ENCODE results near the gene SLC26A8.
"Not testable (repeated sequence)": the region's sequence is repeated elsewhere in the genome, so short reads cannot be mapped to it uniquely, and the experiment has no call there.

The SLC26A8 gene

DNA sequence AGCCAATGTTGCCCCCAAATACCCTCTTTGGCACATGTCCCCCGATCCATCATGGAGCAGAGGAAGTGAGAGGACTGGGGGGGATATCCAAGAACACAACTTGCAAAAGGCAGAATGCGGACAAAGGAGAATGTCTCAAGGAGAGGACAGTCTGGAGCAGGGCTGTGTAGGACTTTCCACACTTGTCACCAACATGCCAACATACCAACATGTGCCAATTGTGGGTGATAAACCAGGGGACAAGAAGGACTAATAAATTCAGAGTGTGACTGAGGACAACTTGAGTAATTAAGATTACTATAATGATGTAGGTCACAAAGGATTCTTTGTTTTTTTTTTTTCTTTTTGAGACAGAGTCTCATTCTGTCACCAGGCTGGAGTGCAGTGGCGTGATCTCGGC is 8.8 kb downstream of the SLC26A8 start:
- no peak for DNase-seq (ENCODE audit: low spot score)

- DNase-seq (ENCODE audit: low spot score), result no peak
Observed at GRCh38 chr6:36000451-36000850, 24.0 kb downstream of the SLC26A8 start.

GRCh38 chr6:35993150-35993549 is 31.3 kb downstream of the SLC26A8 start:
- no peak for DNase-seq (ENCODE audit: low spot score)

DNA sequence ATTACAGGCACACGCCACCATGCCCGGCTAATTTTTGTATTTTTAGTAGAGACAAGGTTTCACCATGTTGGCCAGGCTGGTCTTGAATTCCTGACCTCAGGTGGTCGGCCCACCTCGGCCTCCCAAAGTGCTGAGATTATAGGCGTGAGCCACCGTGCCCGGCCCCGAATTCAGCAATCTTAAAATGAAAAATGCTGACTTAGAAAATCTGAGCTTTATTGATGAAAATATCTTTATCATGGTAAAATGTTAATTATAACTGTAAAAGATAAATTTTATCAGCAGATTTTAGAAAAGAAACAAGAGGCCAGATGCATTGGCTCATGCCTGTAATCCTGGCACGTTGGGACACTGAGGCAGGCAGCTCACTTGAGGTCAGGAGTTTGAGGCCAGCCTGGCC is 36.4 kb downstream of the SLC26A8 start:
- DNase-seq (ENCODE audit: low spot score), result not testable (repeated sequence)

DNA sequence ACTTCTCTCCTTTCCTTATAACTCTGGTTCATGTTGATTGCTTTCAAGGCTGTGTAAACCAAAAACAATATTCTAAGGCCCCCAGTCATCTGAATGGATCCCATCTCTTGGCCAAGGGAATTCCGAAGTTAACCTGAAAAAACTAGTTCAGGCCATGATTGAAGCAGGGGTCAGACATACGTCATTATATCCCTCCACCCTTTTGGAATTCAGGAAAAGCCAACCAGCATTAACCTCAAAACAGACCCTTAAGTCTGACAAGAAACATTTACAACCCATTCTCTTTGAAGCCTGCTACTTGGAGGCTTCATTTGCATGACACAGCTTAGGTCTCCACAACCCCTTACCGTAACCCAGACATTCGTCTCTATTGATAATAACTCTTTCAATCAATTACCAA is 39.7 kb downstream of the SLC26A8 start:
- no peak for DNase-seq (ENCODE audit: low spot score)

DNA sequence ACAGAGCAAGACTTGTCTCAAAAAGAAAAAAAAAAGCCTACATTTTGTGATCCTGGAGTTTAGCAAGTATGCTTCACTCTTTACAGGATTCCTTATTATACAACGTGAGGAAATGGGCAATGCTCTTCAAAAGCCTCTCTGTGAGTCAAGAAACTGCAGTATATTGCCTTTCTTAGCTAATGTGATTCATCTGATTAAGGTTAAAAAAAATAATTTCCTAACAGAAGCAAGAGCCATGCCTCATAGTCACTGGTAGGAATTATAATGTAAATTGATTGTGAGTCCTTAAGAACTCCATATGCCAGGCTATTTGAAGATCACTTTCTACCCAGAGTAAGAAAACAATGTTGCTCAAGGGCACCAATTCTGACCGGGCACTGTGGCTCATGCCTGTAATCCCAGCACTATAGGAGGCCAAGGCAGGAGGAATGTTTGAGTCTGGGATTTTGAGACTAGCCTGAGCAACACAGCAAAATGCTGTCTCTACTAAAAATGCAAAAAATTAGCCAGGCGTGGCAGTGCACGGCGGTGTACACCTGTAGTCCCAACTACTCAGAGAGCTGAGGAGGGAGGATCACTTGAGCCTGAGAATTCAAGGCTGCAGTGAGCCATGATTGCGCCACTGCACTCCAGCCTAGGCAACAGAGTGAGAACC is 43.3 kb downstream of the SLC26A8 start:
- no peak for DNase-seq (ENCODE audit: low spot score)

DNA sequence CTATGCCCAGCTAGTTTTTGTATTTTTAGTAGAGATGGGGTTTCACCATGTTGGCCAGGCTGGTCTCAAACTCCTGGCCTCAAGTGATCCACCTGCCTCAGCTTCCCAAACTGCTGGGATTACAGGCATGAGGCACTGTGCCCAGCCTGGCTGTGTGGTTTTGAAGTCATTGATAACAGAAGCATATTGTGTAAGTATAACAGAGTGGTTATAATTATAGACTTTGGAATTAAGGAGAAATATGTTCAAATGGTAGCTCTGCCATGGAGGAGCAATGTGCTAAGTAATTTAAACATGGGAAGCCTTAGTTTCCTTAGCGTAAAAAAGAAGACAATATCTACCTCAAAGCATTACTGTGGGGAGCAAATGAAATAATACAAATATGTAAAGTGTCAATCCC is 44.3 kb downstream of the SLC26A8 start:
- DNase-seq (ENCODE audit: low spot score), result not testable (repeated sequence)

DNA sequence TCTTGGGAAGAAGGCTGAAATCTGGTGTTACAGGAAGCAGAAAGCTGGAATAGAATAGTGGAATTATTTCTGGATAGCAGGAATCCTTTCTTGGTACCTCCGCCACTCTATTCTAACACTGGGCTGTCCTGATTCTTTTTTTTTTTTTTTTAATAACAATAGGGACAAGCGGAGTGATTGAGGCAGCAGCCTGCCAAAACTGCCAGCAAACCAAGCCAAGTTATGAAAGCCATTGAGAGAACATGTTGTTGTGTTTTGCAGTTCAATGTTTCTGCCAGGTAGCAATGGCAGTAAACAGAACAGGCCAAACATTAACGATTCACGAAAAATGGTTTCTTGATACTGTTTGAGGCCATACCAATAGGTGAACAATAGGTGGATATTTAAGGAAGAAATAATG is 47.1 kb downstream of the SLC26A8 start:
- no peak for DNase-seq (ENCODE audit: low spot score)

GRCh38 chr6:35973670-35974222 is 50.7 kb downstream of the SLC26A8 start:
- DNase-seq (ENCODE audit: low spot score), result no peak

DNA sequence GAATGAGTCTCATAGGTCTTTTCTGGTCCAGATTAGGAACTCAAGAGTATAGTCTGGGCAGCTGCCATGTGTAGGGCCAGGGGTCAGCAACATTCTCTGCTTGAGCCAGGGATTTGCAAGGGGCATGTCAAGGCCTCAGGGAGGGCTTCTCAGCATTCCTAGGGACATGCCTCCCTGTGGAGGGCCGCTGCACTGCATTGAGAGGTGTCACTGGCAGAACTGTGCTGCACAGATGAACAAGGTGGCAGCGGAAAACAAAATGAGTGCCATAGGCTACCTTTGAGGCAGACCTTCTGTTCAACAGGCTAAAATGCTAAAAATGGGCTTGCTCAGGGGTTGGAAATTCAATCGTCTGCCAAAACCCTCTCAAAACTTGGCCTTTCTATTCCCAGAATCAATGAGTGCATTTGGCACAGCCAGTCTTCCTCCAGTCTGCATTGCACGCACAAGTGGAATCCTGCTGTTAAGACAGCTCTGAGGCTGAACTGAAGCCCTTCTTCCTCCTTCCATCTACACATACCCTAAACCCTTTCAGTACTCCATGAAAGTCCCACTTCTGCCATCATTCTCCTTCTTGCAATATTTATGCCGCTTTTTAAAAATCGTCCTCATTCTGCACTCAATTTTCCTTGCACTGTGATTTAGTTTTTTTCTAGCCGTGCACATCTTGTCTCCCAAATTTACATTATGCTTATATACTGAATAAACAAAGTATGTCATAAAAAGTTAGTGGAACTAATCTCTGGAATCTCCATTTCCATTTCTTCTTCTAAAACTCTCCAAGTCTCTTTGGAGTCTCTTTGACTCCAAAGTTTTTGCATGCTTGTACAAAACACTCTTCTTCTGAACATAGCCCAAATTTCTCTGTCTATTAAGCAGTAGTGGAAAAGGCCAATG is 51.7 kb downstream of the SLC26A8 start:
- no peak for DNase-seq (ENCODE audit: low spot score)

- DNase-seq (ENCODE audit: low spot score), result no peak
Observed at GRCh38 chr6:35970181-35970580, 54.3 kb downstream of the SLC26A8 start.

DNA sequence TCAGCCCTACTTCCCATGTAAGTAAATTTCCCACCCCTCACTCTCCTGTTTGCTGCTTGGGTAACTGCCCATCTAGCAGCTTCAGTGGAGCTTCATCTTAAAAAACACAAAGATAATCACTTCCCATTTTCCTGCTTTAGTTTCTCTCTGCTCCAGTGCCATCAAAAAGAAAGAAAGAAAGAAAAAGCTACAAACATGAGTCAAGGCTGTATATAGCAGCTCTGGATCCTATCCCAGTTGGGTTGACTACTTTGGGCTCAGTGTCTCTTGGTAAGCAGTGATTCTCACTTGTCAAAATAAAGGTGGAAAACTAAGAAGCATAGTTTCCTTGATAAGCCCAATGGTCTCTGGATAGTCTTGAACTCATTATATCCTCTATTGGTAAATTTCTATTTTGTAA is 54.8 kb downstream of the SLC26A8 start:
- no peak for DNase-seq (ENCODE audit: low spot score)

GRCh38 chr6:35968821-35969220 is 55.6 kb downstream of the SLC26A8 start:
- DNase-seq (ENCODE audit: low spot score), result no peak

GRCh38 chr6:35967076-35967774 is 57.2 kb downstream of the SLC26A8 start:
- DNase-seq (ENCODE audit: low spot score), result no peak

DNA sequence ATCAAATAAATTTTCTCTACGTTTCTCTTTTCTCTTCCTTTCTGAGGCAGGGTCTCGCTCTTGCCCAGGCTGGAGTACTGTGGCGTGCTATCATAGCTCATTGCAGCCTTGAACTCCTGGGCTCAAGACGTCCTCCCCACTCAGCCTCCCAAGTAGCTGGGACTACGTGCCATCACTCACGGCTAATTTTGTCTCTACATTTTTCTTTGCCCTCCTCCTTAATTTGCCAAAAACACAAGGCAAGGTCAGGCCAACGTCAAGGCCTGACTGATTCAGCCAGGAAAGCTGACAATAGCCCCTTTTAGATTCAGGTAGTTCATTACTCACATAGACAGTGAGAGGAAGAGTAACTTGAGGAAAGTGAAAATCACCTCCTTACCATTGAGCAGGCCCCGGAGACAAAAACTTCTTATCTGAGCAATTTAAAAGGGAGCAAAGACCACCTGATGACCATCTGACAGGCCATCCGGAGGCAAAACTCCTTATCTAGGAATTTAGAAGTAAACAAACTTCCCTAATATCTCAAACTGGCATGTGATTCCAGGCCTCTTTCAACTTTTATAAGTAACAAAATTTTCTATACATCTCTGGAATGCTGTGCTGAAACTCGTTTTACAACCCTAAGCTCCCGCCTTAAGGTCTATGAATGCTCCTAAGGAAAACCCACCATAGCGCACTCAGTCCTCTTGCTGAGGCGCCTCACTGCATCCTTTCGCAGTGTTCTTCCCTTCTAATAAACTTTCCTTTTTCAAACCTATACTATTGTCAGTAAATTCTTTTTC is 61.5 kb downstream of the SLC26A8 start:
- DNase-seq (ENCODE audit: low spot score), result no peak

DNA sequence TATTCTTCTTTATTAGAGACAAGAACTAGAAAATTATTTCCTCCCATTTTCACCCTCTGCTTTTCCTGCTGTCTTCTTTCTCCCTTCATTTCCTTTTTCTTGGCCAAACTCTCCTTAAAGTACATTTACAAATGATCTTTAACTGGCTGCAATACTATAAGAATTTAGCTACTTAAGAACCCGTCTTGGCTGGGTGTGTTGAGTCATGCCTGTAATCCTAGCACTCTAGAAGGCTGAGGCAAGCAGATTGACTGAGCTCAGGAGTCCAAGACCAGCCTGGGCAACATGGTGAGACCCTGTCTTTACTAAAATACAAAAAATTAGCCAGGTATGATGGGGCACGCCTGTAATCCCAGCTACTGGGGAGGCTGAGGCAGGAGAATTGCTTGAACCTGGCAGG is 64.3 kb downstream of the SLC26A8 start:
- no peak for DNase-seq (ENCODE audit: low spot score)

DNA sequence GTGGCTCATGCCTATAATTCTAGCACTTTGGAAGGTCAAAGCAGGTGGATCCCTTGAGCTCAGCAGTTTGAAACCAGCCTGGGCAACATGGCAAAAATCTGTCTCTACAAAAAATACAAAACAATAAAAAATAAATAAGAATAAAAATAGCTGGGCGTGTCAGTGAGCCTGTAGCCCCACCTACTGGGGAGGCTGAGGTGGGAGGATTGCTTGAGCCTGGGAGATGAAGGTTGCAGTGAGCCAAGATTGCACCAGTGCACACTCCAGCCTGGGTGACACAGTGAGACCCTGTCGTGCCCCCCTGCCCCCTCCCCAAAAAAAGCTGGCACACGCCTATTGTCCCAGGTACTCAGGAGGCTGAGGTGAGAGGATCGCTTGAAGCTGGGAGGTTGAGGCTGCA is 68.5 kb downstream of the SLC26A8 start:
- DNase-seq (ENCODE audit: low spot score), result no peak

- no peak for DNase-seq (ENCODE audit: low spot score)
Observed at GRCh38 chr6:35955521-35955920, 68.9 kb downstream of the SLC26A8 start.

DNA sequence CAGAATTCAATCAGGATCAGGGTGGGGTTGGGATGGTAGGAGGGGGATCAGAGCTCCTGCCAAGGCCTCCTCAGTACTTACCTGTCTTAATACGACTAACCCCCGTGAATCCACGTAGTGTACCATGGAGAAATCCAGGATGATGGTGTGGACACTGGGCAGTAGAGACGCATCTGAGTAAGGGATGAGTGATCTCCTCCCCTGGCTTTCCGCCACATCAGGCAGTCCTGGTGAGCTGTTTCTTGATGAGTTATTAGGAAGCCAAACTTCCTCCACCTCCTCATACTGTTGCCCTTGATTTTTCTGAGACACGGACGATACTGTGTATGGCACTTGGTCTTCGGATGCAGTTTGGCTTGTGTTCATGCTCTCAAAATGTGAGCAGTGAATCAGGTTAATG is 69.4 kb downstream of the SLC26A8 start:
- no peak for DNase-seq (ENCODE audit: low spot score)

DNA sequence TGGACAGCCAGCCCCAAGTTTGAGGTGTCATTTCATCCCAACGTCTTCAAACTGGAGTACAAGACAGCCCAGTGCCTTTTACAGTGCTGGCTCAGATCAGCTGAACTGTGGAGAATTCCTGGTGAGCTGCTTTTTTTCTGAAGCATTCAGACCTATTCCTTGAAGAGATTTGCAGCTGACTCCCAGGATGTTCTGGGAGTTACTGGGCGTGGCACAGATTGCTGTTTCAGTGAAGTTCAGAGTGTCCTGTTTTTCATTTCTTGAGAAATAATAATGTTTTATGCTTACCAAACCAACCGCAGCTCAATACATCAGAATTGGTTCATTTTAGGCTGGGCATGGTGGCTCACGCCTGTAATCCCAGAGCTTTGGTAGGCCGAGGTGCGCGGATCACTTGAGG is 70.1 kb downstream of the SLC26A8 start:
- no peak for DNase-seq (ENCODE audit: low spot score)

DNA sequence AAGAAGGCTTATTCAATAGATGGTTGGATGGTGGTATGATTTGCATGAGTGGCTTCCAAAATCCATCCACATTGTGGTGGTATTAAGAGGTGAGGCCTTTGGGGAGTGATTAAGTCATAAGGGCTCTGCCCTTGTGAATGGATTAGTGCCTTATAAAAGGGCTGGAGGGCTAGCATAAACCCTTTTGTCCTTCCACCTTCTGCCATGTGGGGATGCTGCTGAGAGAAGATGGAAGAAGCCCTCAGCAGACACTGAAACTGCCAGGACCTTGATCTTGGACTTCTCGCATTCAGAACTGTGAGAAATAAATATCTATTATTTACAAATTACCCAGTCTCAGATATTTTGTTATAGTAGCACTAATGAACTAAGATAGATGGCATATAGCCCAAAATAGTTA is 75.7 kb downstream of the SLC26A8 start:
- DNase-seq (ENCODE audit: low spot score), result peak; percentile 55

GRCh38 chr6:35945650-35946025 is 78.8 kb downstream of the SLC26A8 start:
- no peak for DNase-seq (ENCODE audit: low spot score)

Measured in NAMALWA (cell line).